Measurements from ENCODE around the gene CTNNA2. TPM values are rescaled to one million over a fixed set of nuclear protein-coding genes. Genes with fewer than 3 reads are reported as not detected.

Gene CTNNA2
- total RNA-seq, 6 donors from 2014 or later, result not detected

DNA sequence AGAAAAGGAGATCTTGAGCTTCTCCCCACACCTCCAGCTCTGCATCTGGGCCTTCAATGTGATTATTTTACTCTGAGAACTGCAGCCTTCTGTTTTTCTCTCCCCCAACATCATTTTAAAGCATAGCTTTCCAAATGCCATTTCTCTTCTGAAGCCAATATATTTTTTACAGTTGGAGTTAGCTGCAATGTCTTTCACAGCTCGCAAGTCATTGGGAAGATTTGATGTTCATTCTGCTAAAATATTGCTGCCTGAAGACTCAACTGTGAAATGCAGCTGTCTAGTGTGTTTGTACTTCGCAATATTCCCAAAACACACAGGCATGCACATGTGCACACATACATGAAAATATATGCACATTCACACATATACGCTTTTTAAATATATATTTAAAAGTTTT lies 496.4 kb downstream of the CTNNA2 start:
- ATAC-seq (ENCODE audit: low FRiP score in 2 of 2) (no peak), DNase-seq (no peak)
- WGBS, 2 donors, result 89 to 94% methylated on average over 3 of the region's 3 CpGs
- H3K27ac ChIP-seq, result no peak overlapping the region
- H3K4me1 ChIP-seq, result peaks cover 0 to 8% (median 1%) of the 10 kb centered on the region in 4 donors
- no peaks in the 10 kb centered on the region for H3K27me3 ChIP-seq
- H3K4me3 ChIP-seq, result no peak overlapping the region
- no peaks in the 10 kb centered on the region for H3K9me3 ChIP-seq
- no peaks in the 10 kb centered on the region for H3K36me3 ChIP-seq
- no peak for TF ChIP-seq EP300 (IDR thresholded peaks at IDR 0.05)
- no peak for TF ChIP-seq POLR2A (IDR thresholded peaks at IDR 0.05)
- no peak for TF ChIP-seq POLR2AphosphoS5 (IDR thresholded peaks at IDR 0.05)
- no peak for TF ChIP-seq CTCF (IDR thresholded peaks at IDR 0.05)

DNA sequence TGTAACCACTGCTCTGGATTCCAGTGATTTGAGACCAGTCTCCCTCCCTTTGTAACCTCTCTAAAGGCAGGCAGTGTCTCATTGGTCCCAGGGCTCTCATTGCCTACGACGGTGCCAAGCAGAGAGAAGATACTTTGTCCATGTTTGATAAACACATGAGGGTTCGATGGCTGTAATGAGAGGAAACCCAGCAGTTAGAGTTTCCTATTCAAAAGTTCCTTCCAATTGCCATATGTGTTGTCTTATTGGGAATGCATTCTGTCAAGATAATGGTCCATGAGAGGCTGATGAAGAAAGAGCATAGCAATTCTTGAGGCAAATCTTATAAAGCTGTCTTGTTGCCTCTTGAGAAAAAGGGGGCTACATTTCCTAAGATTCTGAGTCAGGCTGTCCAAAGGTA lies 499.2 kb downstream of the CTNNA2 start:
- peaks cover 0 to 8% (median 1%) of the 10 kb centered on the region in 4 donors for H3K4me1 ChIP-seq
- 55 to 61% methylated on average over 3 of the region's 3 CpGs for WGBS, 2 donors
- TF ChIP-seq POLR2AphosphoS5 (IDR thresholded peaks at IDR 0.05) (no peak), CTCF (IDR thresholded peaks at IDR 0.05) (no peak), EP300 (IDR thresholded peaks at IDR 0.05) (no peak), POLR2A (IDR thresholded peaks at IDR 0.05) (no peak)
- no peaks in the 10 kb centered on the region for H3K27me3 ChIP-seq
- no peaks in the 10 kb centered on the region for H3K9me3 ChIP-seq
- no peak overlapping the region for H3K4me3 ChIP-seq
- no peak for ATAC-seq (ENCODE audit: low FRiP score in 2 of 2)
- DNase-seq, result no peak
- no peaks in the 10 kb centered on the region for H3K36me3 ChIP-seq
- no peak overlapping the region for H3K27ac ChIP-seq

DNA sequence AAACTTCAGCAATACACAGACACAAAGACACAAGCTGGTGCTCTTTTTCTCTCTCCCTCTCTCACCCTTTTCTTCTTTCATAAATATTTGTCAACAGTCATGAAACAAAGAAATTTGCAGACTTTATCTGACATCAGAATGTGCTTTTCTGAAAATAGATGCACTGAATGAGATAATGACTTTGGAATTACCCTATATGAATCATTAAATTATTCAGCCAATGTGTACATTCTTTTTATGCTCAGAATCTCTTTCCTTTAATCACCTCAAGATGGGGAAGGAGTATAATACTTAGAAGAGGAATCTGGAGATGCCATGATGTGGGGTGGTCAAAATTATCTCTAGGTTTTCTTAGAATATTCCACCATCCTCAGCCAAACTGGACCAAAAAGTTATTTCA lies 501.8 kb downstream of the CTNNA2 start:
- no peaks in the 10 kb centered on the region for H3K27me3 ChIP-seq
- no peaks in the 10 kb centered on the region for H3K4me1 ChIP-seq
- ATAC-seq (ENCODE audit: low FRiP score in 2 of 2), result no peak
- H3K4me3 ChIP-seq, result no peak overlapping the region
- H3K9me3 ChIP-seq, result no peaks in the 10 kb centered on the region
- no peaks in the 10 kb centered on the region for H3K36me3 ChIP-seq
- TF ChIP-seq EP300 (IDR thresholded peaks at IDR 0.05) (no peak), POLR2A (IDR thresholded peaks at IDR 0.05) (no peak), POLR2AphosphoS5 (IDR thresholded peaks at IDR 0.05) (no peak), CTCF (IDR thresholded peaks at IDR 0.05) (no peak)
- H3K27ac ChIP-seq, result no peak overlapping the region
- no peak for DNase-seq

DNA sequence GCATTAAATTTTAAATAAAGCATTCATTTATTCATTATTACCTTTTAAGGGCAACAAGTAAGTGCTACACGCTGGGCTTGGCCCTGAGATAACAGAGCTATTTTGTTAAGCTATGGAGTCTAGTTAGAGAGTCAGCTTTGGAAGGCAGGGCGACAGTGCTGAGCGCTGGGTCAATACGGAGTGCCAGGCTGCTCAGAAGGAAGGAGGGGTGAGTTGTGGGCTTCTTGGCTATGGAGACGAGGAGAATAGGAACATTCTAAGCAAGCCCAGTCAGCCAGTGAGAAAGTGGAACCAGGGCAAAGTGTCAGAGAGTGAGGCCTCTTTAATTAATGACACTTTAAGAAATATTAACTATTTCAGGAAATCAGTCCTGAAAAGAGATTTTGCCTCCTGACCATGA lies 503.3 kb downstream of the CTNNA2 start:
- Histone ChIP-seq H3K4me1 (no peaks in the 10 kb centered on the region), H3K36me3 (no peaks in the 10 kb centered on the region), H3K27ac (no peak overlapping the region), H3K27me3 (no peaks in the 10 kb centered on the region), H3K9me3 (no peaks in the 10 kb centered on the region), H3K4me3 (no peak overlapping the region)
- no peak for ATAC-seq (ENCODE audit: low FRiP score in 2 of 2)
- no peak for DNase-seq
- TF ChIP-seq CTCF (IDR thresholded peaks at IDR 0.05) (no peak), POLR2A (IDR thresholded peaks at IDR 0.05) (no peak), POLR2AphosphoS5 (IDR thresholded peaks at IDR 0.05) (no peak), EP300 (IDR thresholded peaks at IDR 0.05) (no peak)
- WGBS, 2 donors, result 65 to 85% methylated on average over 5 of the region's 5 CpGs

DNA sequence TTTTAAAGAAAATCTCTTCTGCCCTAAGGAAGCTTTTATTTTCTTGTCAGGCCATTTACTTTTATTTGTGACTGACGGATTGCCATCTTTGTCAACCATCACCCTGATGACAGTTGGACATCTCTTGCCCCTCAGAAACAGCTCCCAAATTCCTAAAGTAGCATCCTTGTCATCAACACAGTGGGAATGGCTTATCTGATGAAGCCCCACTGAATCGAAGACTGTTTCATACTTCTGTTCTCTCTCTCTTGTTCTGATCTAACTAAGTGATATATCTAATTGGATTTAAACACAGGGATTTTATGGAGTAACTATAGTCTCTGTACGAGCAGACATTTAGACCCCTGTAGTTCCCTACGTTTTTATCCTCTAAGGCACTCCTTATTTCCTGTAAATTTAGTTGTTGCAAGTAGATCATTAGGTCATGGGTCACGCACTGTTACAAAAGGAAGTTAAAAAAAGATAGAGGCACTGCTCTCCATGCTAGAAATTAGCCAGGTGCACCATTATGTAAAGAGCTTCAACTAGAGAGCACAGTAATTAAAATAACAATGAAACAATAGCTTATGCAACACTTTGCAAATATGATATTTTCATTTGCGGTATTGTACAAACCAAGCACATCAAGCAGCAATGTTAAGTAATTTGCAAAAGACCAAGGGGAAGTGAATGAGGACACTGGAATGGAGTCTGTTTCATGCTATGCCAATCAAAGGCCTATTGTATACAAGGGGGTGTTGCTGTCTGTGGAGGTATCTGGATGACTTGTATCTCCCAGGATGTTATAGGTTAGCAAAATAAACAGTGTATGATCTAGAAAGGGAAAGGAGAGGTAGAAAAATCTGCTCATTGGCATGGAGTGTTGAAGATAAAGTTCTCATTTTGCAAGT lies 507.0 kb downstream of the CTNNA2 start:
- Histone ChIP-seq H3K27ac (no peak overlapping the region), H3K9me3 (no peaks in the 10 kb centered on the region), H3K4me3 (no peak overlapping the region), H3K27me3 (no peaks in the 10 kb centered on the region), H3K4me1 (no peaks in the 10 kb centered on the region), H3K36me3 (no peaks in the 10 kb centered on the region)
- 76 to 77% methylated on average over 6 of the region's 6 CpGs for WGBS, 2 donors
- no peak for DNase-seq
- ATAC-seq (ENCODE audit: low FRiP score in 2 of 2), result no peak
- TF ChIP-seq POLR2A (IDR thresholded peaks at IDR 0.05) (no peak), EP300 (IDR thresholded peaks at IDR 0.05) (no peak), POLR2AphosphoS5 (IDR thresholded peaks at IDR 0.05) (no peak), CTCF (IDR thresholded peaks at IDR 0.05) (no peak)
